ENCODE measurements around the gene NLK.
"Not testable (repeated sequence)": the region's sequence is repeated elsewhere in the genome, so short reads cannot be mapped to it uniquely, and the experiment has no call there.

NLK gene

DNA sequence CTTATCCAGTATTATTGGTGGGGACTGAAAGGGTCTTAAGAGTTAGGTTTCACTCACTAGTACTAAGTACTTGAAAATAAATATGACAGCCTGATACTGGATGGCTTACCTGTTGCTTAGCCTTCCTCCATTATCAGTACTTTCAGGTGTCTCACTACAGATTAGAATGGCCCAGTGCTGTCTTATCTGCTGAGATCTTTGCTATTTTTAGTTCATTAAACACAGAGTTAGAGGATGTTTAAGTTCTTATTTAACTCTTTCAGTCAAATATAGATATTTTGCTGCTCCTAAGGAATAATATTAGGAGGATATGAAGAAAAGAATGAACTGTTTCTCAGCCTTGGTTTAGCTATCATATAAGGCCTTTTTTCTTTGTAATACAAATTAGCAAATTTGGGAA is 74.8 kb downstream of the NLK start:
- no peak for DNase-seq

DNA sequence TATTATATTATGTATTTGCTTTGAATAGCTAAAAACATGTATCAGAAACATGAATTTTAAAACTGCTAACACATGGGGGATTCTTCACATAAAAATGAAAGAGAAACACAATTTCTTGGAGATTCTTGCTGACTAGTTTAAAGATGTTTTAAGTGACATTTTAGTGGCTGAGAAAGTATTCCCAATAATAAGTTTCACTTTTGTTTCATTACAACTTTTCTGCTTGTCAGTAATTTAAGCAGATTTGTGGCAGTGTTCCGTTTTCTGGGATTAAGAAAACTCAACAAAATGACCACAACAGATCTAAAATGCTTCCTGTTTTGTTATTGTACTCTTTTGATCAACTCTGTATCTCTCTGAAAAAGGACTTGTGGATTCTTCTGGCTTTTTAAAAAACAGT is 75.9 kb downstream of the NLK start:
- peak; percentile 53 to 85 (median 77) for DNase-seq

DNA sequence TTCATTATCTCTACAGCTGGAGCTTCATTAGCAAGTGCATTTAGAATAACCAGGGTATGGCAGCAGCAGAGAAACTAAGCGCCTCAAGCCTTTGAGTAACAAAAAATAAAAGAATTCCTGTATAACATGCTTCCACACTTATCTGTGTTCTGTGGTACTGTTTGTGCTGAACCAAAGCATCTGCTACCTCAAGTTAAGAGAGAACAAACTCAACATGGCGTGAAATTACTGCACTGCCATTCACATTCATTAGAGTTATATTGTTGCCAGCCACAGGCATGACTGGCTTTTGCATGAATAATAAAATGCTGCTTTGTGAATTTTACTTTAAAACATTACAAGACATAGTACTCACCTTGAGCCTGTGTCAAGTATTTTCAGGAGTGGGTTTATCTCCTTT is 76.6 kb downstream of the NLK start:
- no peak for DNase-seq

DNA sequence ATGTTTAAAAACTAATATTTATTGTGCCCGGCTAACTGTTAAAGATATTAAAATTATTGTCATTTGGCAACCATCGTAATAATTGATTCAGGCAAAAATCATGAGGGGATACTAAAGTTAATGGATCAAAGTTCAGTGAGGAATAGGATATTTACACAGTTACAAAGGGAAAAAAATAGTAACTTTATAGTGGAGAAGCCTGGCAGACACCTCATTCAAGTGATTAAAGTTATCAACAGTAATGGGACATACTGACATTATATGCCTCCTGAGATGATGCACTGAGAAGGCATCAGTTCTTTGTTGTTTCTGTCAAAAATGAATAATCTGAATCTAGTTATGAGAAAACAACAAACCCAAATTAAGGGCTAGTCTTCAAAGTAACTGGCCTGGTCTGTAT is 77.1 kb downstream of the NLK start:
- DNase-seq: no peak

DNA sequence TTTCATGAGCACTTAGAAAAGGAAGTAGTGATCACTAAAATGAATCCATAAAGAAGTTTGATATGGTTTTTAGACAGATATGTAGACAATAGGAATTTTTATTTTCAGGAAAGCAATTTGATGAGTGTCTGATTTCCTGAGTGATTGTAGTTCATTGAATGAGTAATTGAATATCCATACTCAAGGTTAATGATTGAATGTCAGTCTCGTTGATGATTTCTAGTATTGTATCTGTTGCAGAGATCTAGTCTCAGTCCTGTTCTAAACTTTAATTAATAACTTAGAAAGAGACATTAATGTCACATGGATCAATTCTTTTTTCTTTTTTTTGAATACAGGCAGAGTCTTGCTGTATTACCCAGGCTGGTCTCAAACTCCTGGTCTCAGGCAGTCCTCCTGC is 78.3 kb downstream of the NLK start:
- no peak for DNase-seq

DNA sequence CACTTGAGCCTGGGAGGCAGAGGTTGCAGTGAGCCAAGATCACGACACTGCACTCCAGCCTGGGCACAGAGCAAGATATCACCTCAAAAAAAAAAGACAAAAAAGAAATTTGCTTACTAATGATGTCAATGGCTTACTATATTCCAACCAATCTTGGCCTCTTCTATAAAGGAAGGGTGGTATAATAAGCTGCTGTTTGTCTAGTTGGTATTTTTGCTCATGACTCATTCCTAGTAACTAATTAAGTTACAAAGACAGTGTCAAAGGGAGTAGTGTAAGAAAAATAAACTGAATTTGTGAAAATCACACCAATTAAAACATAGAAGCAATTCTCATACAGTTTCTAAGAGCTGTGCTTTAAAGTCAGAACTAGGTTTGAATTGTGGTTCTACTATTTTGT is 82.5 kb downstream of the NLK start:
- no peak for DNase-seq

DNA sequence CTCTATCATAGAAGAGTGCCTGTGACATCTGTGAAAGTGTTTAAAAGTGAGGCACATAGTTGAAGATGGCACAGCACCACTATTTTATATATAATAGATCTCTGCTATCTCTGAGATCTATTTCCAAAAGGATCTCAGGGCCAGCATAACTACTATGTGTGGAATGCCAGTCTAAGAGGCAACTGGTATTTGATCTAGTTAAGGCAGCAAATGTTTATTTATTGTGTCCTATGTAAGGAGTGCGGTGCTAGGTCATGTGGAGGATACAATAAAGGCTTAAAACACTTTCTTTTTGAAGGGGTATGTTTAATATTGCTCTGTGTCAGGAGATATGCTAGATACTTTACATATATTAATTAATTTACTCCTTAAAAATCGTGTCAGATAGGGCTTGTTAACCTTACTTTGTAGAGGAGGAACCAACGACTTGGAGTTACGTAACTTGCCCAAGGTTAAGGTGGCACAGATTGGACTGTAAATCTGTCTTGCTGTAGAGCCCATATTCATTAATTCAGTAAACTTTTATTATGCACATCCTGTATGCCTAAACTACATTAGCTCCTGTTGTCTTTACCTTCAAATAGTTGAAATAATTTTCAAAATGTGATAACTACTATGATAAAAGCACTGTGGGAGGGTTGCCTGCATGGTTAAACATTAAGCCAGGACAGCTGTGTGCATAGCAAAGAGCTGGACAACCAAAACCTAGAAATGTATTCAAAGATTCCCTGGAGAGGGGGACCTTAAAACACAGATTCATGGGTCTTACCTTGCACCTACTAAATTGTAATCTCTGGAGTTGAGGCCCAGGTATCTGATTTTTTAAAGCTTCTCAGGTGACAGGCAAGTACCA is 83.3 kb downstream of the NLK start:
- no peak for DNase-seq

DNA sequence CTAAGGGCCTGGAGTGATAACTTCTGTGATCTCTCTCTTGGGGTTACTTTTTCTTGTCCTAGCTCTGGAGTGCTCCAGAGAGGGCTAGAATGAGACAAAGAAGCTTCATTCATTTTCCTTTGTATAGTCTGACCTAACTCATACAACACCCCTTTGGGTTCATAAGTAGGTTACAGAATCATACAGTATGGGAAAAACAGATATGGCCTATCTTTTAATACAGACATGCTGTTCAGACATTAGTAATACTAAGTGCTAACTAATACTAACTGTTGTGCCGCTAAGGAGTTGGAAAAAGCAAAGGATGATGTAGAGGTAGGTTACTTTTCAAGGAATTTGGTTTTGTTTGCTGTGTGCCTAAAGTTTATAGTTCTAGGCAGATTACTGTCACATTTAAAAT is 84.7 kb downstream of the NLK start:
- no peak for DNase-seq

DNA sequence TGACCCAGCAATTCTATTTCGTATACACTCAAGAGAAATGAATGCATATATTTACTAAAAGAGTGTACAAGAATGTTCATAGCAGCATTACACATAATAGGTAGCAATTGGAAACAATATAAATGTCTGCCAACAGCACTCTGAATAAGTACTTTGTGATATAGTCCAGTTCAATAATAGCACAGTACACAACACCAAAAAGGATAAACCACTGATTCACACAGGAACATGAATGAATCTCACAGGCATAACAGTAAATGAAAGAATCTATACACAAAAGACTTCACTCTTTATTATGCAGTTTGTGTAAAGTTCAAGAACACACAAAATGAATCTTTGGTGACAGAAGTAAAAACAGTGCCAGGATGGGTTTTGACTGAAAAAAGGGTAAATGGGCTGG is 86.3 kb downstream of the NLK start:
- no peak for DNase-seq

DNA sequence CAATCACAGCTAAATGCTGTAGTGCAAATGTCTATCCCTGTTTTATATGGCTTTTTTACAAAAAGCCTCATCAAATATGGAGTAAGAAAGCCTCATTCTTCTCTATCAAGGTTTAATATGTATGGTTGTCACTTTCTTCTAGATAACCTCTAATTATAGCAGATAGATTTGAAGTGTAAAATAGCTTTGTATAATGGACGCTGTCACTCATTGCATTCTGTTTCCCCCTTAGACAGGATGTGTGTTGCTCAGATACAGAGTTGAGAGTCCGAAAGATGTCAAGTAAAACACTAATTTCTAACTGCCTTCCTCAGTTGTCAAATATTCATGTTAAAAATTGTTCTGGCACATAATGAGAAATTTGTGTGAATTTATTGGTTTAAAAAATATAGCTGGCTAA is 88.0 kb downstream of the NLK start:
- no peak for DNase-seq

DNA sequence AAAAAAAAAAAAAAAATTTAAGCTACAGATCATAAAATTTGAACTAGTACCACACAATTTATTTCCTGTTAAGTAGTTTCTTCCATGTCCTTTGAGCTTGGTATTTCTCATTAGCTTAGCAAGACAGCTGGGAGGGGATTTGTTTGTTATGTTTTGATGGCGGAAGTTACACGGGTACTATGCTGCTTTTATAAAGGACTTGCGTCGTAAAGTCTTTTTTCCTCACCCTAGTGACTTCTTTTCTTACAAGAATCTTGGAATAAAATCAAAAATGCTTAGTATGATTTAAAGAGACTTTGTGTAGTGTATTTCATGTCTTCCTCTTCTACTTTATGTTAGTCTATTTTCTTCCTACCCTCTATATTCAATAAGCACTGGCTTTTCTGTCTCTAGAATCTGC is 89.1 kb downstream of the NLK start:
- DNase-seq: no peak

DNA sequence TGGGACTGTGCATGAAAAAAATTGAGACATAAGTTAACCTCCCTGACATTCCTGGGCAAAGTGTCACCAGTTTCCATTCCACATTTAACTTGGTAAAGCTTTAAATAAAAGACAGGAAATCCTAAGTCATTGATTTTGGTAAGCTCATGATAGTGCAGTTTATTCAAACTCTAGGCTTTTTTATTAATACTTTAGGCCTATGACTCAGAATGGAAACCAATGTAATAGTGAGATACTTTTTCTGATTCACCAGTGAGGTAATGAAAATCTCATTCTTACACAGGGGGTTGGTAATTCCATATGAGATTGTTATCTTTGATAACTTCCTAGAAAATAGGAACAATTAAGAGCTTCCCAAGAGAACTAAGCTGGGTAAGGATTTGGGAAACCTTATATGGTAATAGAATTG is 91.1 kb downstream of the NLK start:
- DNase-seq: no peak

DNA sequence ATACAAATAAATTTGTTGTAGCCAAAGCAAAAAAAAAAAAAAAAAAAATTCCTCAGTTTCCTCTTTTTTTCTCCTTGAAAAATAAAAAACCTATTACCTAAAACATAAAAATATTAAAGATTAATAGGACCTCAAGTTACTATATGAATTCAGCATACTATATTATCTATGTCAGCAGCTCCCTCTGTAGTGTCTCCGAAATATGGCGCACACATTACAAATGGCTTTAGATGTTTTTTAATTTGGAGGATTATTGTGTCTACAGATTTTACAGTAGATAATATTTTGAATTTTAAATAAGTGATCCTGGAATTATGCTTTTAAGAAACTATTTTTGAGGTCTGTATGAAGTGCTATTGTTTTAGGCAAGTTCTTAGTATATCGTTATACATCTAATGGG is 94.4 kb downstream of the NLK start:
- DNase-seq: no peak

DNA sequence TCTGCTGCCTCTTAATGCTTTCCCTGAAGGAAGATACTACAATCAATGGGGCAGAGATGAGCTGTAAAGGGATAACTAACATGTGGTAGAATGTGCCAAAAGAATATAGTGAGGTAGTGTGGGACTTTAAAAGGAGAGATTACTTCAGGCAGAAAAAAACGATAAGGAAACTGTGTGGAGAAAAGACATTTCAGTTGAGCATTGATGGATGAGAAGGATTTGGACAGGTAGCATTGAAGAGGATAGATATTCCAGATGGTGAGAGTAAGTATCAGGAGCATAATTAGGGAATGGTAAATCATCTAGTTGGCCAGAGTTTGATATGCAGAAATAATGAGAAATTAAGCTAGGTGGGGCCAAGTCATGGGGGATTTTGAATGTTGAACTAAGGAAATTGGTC is 97.3 kb downstream of the NLK start:
- DNase-seq: no peak

DNA sequence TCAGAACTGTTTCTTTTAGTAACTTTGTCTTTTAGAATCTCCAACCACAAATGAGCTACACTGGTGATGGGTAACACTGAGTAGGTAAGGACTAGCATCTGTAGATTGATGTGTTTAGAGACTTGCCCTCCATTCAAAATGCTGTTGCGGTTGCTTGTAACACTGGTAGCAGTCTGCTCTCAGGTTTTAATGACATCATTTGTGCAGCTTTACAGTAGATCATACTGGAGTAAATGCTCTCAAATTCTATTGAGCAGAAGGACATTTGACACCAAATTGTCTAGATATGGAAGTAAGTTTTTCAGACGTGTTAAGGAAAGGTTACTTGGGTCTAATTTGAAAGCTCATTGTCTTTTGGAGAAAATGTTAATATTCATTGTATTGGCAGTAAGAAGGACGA is 98.8 kb downstream of the NLK start:
- DNase-seq: no peak

DNA sequence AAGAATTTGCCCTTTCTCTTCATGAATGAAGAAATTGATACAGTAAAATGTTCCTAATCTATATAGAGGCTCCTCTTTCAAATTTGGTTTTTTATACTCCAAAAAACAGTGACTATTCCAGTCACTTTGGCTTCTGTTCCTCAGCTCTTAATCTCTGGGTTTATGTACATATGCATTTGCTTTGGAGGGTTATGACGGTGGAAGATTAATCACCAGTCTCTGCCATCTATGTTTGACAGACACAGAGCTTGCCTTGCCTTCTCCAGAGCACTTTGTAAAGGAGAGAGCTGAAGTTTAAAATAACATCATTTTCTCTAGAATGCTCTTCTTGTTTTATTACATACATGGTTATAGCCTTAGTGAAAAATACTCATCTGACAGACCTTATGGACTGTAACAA is 99.3 kb downstream of the NLK start:
- no peak for DNase-seq

DNA sequence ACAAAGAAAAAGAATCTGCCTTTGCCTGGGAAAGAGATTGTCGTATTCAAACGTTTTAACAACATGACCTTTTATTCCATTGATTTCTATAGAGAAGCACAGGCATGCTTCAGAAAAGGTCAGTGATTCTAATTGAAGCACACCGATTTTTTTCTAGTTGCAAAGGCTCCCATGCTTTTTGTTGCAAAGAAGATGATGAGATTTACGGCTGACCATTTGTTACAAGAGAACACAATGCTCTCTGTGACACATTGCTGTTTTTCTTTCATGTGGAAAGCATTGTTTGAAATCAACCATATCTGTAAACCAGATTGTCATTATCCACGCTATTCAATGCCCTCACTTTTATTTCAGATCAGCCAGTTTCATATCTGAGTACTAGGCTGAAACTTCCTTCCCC is 99.8 kb downstream of the NLK start:
- no peak for DNase-seq

DNA sequence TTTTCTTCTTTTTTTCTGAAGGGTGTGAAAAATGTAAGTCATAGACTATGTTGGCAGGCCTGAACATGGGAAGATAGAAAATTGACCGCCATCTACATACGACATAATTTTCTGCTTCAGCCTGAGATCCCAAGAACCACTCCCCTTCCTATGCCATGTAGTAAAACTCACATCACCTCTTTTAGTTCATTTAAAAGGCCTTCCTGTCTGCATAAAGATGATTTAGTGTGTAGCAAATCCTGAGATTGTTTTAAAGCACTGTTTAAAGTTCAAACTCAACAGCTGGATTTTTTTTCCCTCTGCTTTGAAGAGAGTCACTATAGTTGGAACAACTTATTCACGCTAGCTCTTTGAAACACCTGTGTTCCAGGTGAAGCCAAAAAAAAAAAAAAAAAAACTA is 101.5 kb downstream of the NLK start:
- no peak for DNase-seq

DNA sequence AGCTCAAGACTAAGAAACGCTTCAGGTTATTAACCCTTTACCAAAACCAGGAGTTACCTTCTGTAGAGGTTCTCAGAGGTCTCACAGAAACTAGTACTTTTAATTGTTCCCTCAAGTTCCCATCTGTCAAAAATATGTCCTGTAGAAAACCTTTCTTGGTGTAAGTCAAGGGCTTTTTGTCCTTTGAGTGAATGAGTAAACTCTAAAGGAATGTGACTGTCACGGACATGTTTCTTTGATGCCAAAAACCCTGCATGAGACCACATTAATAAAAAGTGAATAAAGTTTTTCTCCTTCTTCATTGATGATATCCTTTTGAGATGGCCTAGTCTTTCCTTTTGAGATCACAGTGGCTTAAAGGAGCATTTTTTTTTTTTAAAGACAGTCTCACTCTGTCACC is 102.9 kb downstream of the NLK start:
- no peak for DNase-seq

DNA sequence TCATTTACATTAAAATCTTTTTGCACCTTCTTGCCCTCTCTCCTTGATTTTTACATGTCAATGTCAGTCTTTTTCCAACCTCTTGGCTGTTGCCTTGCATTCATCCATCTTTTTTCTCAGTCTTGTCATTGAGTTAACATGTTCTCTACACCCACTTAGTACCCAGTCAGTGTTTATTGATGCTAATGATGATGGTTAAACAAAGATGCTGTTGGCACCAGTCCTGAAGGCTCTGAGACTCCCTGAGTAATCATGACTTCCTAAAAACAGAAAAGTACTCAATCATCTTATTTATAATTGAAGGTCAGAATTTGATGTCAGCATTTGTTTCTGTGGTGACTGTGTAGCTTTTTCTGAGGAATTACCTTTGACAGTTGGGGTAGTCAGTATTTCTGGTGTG is 104.5 kb downstream of the NLK start:
- DNase-seq: no peak

DNA sequence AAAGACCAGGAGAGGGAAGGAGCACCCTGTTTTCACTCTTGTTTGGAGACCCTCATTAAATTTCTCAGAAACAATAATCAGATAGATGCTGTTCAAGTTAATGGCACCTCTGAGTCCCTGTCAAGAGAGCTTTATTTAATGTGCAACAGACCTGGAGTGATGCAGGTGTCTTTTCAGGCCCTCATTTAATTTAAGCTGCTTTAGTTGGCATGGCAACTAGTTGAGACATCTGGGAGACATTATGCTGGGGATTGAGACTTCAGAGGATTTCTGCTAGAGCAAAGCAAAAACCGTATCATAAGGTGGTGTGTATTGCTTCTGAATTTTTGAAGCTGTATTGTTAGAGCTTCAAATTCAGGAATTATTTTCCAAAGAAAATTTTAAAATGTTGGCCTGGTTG is 108.5 kb downstream of the NLK start:
- no peak for DNase-seq

DNA sequence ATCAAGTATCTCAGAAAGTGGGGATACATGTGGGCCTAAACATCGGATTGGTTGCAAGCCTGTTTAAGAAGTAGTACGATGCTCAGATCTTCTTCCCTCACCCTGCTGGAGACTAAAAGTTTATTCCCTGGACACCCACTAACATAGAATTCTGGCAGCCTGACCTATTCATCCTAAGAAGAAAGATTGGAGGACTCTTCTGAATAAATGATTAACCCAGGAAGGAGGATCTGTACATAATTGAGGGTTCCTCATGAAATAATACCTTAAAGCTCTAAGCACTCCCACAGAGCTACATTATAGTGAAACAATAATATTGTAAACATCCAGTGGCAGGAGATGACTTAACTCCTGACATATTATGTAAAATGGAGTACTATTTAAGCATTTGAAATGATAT is 111.7 kb downstream of the NLK start:
- DNase-seq: no peak

DNA sequence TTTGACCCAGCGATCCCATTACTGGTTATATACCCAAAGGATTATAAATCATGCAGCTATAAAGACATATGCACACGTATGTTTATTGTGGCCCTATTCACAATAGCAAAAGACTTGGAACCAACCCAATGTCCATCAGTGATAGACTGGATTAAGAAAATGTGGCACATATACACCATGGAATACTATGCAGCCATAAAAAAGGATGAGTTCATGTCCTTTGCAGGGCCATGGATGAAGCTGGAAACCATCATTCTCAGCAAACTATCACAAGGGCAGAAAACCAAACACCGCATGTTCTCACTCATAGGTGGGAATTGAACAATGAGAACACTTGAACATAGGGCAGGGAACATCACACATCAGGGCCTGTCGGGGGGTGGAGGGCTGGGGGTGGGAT is 112.9 kb downstream of the NLK start:
- DNase-seq: not testable (repeated sequence)

DNA sequence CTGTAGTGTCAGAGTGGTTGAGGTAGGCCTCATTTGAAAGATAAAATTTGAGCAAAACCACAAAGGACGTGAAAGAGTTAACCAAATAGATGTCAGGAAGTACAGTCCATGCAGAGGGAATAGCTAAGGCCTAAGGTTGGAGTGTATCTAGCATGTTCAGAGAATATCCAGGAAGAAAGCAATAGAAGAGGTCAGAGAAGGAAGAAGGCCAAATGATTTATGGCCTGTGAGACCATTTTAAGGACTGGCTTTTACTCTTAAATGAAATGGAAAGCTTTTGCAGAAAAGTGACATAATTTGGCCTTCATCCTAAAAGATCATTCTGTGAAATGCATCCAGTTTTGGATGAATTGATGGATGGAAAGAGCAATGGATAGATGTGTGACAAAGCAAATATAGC is 116.5 kb downstream of the NLK start:
- no peak for DNase-seq

DNA sequence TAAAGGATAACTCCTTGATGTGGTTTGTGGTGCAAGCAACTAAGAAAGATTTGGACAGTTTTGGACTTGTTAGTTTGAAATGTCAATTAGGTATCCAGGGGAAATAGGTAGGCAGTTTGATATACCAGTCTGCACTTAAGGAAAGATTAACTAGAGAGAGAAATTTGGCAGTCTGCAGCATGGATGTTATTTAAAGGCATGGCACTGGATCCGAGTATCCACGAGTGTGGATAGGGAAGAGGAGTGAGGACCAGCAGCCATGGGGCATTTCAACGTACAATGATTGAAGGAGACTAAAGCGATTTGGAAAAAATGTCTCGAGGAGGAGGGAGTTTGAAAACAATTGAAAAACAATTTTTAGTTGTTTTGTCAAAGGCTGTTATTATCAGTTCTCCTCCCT is 117.4 kb downstream of the NLK start:
- no peak for DNase-seq

DNA sequence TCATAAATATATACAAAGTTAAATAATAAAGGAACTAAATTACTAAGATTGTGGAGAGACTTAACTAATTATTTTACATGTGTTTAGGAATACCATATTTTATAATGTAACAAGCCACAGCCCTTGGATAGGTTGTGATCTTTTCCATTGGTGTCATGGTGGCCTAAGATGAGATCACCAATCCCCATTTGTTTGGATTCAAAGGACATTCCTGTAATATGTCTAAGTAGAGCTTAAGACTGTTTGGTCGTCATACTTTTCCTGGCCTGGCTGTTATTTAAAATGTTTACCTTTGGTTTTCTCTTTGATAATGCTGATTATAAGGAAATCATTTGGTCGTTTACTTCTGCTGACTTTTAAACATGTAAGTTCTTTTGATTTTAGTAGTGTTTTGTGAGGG is 118.1 kb downstream of the NLK start:
- no peak for DNase-seq

Measured in suppressor macrophage treated with lipopolysaccharide for 1 hour (primary cell).